Sigmoid colon (tissue), 7 donors: ENCODE measurements around the gene MC1R. TPM values are rescaled to one million over a fixed set of nuclear protein-coding genes. Genes with fewer than 3 reads are reported as not detected.

Experiments used
- DNase-seq: peaks from one replicate; pipeline ENCODE4 v3.0.0-alpha.2; 2019
- H3K27ac ChIP-seq, 4 donors: fragments of 200-600 bp; sonication (generic); one replicate each; pipeline ENCODE4 v1.5.1; 2016 to 2019; ENCODE audit warnings: mild to moderate bottlenecking in 1 of 4
- H3K27me3 ChIP-seq, 3 donors: fragments of 200-600 bp; sonication (generic); one replicate each; pipeline ENCODE4 v1.5.1; 2019; ENCODE audit warnings: mild to moderate bottlenecking in 1 of 3
- H3K36me3 ChIP-seq, 4 donors: fragments of 200-600 bp; sonication (generic); one replicate each; pipeline ENCODE4 v1.5.1; 2016 to 2019
- H3K4me1 ChIP-seq, 4 donors: fragments of 200-600 bp; sonication (generic); one replicate each; pipeline ENCODE4 v1.5.1; 2017 to 2019
- H3K4me3 ChIP-seq, 4 donors: fragments of 200-600 bp; sonication (generic); one replicate each; pipeline ENCODE4 v1.5.1; 2017 to 2019; ENCODE audit warnings: mild to moderate bottlenecking in 2 of 4, moderate library complexity in 1 of 4
- H3K9me3 ChIP-seq, 4 donors: fragments of 200-600 bp in 3 of 4; sonication (generic) in 3 of 4; one replicate each; pipeline versions ENCODE4 v1.5.1 to v1.6.1; 2013 to 2019
- EP300 ChIP-seq, 4 donors: sonication (generic); formaldehyde crosslinking; IDR thresholded peaks; one replicate each; pipeline ENCODE4 v1.6.1; 2017; ENCODE audit warnings: antibody characterized with exemption in 4 of 4
- POLR2A ChIP-seq, 2 donors: fragments of 450-650 bp; IDR thresholded peaks; one replicate each; pipeline ENCODE4 v1.6.1; 2016; ENCODE audit warnings: antibody characterized with exemption in 2 of 2, mild to moderate bottlenecking in 2 of 2, moderate library complexity in 2 of 2
- POLR2AphosphoS5 ChIP-seq, 4 donors: sonication (generic); formaldehyde crosslinking; IDR thresholded peaks; one replicate each; pipeline ENCODE4 v1.6.1; 2017; ENCODE audit warnings: antibody characterized with exemption in 4 of 4
- WGBS, 2 donors: extraction: QIAGEN DNeasy Blood & Tissue Kit; methylation state at CpG; one replicate each; pipeline ENCODE4 v1.1.7; 2013; 5-methylcytosine and 5-hydroxymethylcytosine counted together
- intact Hi-C: fragments of 100-400 bp; cut with DNase I; formaldehyde crosslinking; loops from one replicate; pipeline ENCODE4 v1.15.1; 2023
- polyA plus RNA-seq, 3 donors: library from polyadenylated mRNA; stranded (reverse); fragments of 200-250 nt; gene quantifications; one replicate each; pipeline ENCODE4 v1.2.3, GENCODE V29; 2013
- total RNA-seq, 4 donors: library from RNA; depleted of rRNA; stranded (reverse); fragments of >200 nt; gene quantifications; one replicate each; pipeline ENCODE4 v1.1.0, GENCODE V29; 2016
- TF ChIP-seq, protein P1 (sequence below), 4 experiments: fragments of 450-650 bp in 3 of 4; fragments of 200-600 bp in 1 of 4; IDR thresholded peaks; one replicate each; pipeline ENCODE4 v1.5.1; 2016 to 2019; ENCODE audit warnings: antibody characterized with exemption in 4 of 4, mild to moderate bottlenecking in 3 of 4, moderate library complexity in 2 of 4
- donor health status: healthy with polysubstance abuse.
- donor health status: Bipolar disorder and iron deficiency.
- donor health status: healthy.

The MC1R gene
- total and polyA plus RNA-seq, 7 donors = 2.1 to 8.0 (median 4.9) TPM; not detected in 2

DNA sequence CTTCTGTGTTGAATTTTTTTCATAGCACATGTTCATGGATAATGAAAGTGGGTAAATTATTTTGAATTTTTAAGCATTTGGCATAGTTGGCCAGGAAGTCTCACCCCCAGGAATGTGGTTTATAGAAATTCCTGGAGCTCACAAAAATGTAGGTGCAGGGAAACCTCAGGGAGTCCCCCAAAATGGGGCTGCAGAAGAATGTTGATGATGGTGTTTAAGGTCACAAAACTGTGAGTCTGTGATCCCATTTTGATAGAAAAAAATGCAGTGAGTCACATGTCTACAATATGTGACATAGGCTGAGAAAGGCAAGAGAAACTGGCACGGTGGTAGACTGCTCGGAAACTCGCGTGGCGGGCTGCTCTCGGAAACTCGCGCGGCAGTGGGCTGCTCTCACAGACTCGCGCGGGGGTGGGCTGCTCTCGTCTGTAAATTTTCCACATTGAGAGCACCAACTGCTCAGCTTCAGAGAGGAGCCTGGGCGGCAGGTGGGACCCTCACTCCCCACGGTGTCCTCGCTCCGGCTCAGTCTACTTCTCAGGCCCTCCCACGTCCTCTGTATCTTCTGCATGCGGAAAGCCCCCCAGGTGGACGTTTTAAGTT, 18.7 kb upstream of the MC1R start:
- H3K9me3 ChIP-seq = no peaks in the 10 kb centered on the region
- H3K4me3 ChIP-seq = no peak overlapping the region
- no peak for DNase-seq
- no peak for TF ChIP-seq POLR2A (IDR thresholded peaks at IDR 0.05)
- TF ChIP-seq EP300 (IDR thresholded peaks at IDR 0.05) = no peak
- TF ChIP-seq, protein P1, sequence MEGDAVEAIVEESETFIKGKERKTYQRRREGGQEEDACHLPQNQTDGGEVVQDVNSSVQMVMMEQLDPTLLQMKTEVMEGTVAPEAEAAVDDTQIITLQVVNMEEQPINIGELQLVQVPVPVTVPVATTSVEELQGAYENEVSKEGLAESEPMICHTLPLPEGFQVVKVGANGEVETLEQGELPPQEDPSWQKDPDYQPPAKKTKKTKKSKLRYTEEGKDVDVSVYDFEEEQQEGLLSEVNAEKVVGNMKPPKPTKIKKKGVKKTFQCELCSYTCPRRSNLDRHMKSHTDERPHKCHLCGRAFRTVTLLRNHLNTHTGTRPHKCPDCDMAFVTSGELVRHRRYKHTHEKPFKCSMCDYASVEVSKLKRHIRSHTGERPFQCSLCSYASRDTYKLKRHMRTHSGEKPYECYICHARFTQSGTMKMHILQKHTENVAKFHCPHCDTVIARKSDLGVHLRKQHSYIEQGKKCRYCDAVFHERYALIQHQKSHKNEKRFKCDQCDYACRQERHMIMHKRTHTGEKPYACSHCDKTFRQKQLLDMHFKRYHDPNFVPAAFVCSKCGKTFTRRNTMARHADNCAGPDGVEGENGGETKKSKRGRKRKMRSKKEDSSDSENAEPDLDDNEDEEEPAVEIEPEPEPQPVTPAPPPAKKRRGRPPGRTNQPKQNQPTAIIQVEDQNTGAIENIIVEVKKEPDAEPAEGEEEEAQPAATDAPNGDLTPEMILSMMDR (IDR thresholded peaks at IDR 0.05) = no peak
- no peak overlapping the region for H3K27ac ChIP-seq
- 95% methylated on average over 20 of the region's 20 CpGs for WGBS, 2 donors
- intact Hi-C loops = no loop called here
- H3K27me3 ChIP-seq = no peaks in the 10 kb centered on the region
- H3K4me1 ChIP-seq = no peaks in the 10 kb centered on the region
- peaks cover 48 to 88% (median 73%) of the 10 kb centered on the region in 4 donors for H3K36me3 ChIP-seq

DNA sequence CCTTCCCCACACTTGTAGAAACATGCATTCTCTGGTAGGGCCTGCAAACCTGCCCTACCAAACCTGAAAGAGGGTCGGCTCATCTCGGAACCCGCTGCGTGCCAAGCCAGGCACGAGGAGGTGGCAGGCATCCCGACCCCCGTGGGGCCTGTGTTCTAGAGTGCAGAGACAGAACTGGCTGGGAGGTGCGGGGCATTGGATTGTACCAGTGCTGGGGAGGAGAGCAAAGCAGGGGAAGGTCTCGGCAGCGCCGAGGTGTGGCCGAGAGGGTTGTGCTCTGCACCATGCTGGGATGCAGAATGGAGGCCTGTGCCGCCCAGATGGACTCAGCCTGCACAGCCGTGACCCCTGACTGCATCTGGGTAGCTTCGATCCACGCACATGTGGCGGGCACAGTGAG, 17.8 kb upstream of the MC1R start:
- Histone ChIP-seq H3K27me3 (no peaks in the 10 kb centered on the region), H3K4me1 (no peaks in the 10 kb centered on the region), H3K36me3 (peaks cover 45 to 88% (median 74%) of the 10 kb centered on the region in 4 donors), H3K27ac (no peak overlapping the region), H3K4me3 (no peak overlapping the region), H3K9me3 (no peaks in the 10 kb centered on the region)
- 96 to 97% methylated on average over 17 of the region's 17 CpGs for WGBS, 2 donors
- TF ChIP-seq, protein P1 (IDR thresholded peaks at IDR 0.05) = no peak
- no peak for TF ChIP-seq EP300 (IDR thresholded peaks at IDR 0.05)
- no peak for TF ChIP-seq POLR2AphosphoS5 (IDR thresholded peaks at IDR 0.05)
- TF ChIP-seq POLR2A (IDR thresholded peaks at IDR 0.05) = no peak
- intact Hi-C loops = no loop called here
- no peak for DNase-seq

DNA sequence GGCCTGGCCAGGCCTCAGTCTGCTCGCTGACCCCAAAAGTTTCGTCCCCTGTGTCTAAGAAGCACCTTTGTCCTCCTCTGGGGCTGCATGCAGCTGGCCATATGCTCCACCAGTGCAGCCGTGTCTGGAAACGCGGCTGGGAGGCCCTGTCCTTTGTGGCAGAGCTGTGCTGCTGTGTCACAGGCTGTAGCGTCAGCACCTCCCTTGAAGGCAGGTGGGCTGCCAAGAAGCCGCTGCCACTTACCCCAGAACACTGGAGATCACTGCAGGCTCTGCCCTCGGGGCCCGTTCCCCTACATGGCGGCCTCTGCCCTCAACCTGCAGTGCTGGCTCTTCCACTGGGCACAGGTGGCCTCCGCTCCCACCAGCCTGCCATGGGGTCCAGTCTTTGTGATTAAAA, 15.7 kb upstream of the MC1R start:
- H3K27ac ChIP-seq = no peak overlapping the region
- WGBS, 2 donors = 95 to 96% methylated on average over 11 of the region's 11 CpGs
- intact Hi-C loops = no loop called here
- H3K27me3 ChIP-seq = no peaks in the 10 kb centered on the region
- H3K9me3 ChIP-seq = no peaks in the 10 kb centered on the region
- peak; percentile 63 for DNase-seq
- H3K36me3 ChIP-seq = peaks cover 56 to 83% (median 70%) of the 10 kb centered on the region in 4 donors
- H3K4me1 ChIP-seq = no peaks in the 10 kb centered on the region
- TF ChIP-seq POLR2A (IDR thresholded peaks at IDR 0.05) (no peak), POLR2AphosphoS5 (IDR thresholded peaks at IDR 0.05) (no peak), EP300 (IDR thresholded peaks at IDR 0.05) (no peak)
- TF ChIP-seq, protein P1 (IDR thresholded peaks at IDR 0.05) = no peak
- no peak overlapping the region for H3K4me3 ChIP-seq

DNA sequence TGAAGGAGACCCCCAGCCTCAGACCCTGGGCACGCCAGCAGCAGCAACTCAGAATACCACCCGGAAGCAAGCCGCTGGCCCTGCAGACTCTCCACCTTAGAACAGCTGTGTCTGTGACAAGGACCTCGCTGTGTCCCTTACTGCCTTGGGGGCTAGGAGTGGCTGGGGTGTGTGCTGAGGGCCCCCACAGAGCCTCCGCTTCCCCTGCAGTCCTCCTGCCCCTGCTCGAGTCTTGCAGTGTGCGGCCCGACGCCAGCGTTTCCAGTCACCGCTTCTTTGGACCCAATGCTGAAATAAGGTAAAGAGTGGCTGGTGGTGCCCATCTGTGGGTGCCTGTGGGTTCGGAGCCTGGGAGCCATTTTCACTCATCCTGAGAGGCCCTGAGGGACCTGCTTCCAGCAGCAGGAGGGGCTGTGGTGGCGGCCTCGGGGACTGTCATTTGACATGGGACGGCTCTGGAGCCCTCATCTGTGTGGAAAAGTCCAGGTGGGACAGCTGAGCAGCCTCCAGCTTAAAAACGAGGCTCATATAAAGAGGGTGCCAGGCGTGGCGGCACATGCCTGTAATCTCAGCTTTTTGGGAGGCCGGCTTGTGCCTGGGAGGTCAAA, 14.7 kb upstream of the MC1R start:
- 92 to 93% methylated on average over 19 of the region's 19 CpGs for WGBS, 2 donors
- intact Hi-C loops = no loop called here
- peaks cover 49 to 81% (median 63%) of the 10 kb centered on the region in 4 donors for H3K36me3 ChIP-seq
- TF ChIP-seq EP300 (IDR thresholded peaks at IDR 0.05) (no peak), POLR2AphosphoS5 (IDR thresholded peaks at IDR 0.05) (no peak), POLR2A (IDR thresholded peaks at IDR 0.05) (no peak)
- TF ChIP-seq, protein P1 (IDR thresholded peaks at IDR 0.05) = no peak
- H3K9me3 ChIP-seq = no peaks in the 10 kb centered on the region
- DNase-seq = peak; percentile 58
- no peak overlapping the region for H3K27ac ChIP-seq
- no peaks in the 10 kb centered on the region for H3K27me3 ChIP-seq
- H3K4me1 ChIP-seq = no peaks in the 10 kb centered on the region
- no peak overlapping the region for H3K4me3 ChIP-seq
